ENCODE results near the gene KCNMA1. TPM values are rescaled to one million over a fixed set of nuclear protein-coding genes. Genes with fewer than 3 reads are reported as not detected.

KCNMA1 gene
- total RNA-seq, 3 donors from 2014 or later (not counting 1 experiment from before 2014, with no cell fraction given), result 0.40 to 1.8 (median 0.63) TPM

DNA sequence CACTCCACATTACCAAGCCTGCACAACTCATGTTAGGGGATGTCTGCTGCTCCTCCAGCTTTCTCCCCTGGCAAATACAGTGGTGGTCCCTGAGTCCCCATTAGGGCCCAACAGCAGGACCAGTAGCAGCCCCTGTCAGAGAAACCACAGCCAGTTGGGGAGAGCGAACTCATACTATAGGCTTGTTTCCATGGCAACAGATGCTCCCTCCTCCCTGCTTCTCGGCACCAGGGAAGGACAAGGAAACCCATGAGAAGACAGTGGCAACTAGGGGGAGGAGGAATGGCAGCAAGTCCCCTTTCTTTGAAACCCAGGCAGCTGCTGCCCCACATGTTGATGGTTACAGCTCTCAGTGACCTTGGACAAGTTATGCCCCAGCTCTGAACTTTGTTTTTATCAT is 326.4 kb downstream of the KCNMA1 start:
- Histone ChIP-seq H3K36me3 (ENCODE audit: control insufficient read depth, insufficient read depth, low read length) (no peaks in the 10 kb centered on the region), H3K4me1 (ENCODE audit: control insufficient read depth, insufficient read depth, low read length) (no peaks in the 10 kb centered on the region), H3K27ac (ENCODE audit: low read length) (no peak overlapping the region), H3K9me3 (ENCODE audit: control insufficient read depth, insufficient read depth, low read length) (no peaks in the 10 kb centered on the region), H3K27me3 (ENCODE audit: control insufficient read depth, insufficient read depth, low read length) (no peaks in the 10 kb centered on the region), H3K4me3 (ENCODE audit: low read length) (no peak overlapping the region)
- TF ChIP-seq CTCF (IDR thresholded peaks at IDR 0.05), result no peak
- DNase-seq, result no peak
- Mint-ChIP-seq H3K4me1 (no peaks in the 10 kb centered on the region), H3K27me3 (ENCODE audit: low read depth in 2 of 2) (peaks cover 9 to 23% of the 10 kb centered on the region in 2 donors), H3K9me3 (peaks cover 0 to 2% of the 10 kb centered on the region in 2 donors), H3K27ac (no peak overlapping the region), H3K36me3 (no peaks in the 10 kb centered on the region), H3K4me3 (no peak overlapping the region)
- intact Hi-C loops (cut with micrococcal nuclease), result no loop called here
- ATAC-seq, result no peak
- 46% methylated on average over 2 of the region's 2 CpGs for WGBS (ENCODE audit: insufficient coverage)

- TF ChIP-seq CTCF (IDR thresholded peaks at IDR 0.05), result no peak
- Histone ChIP-seq H3K27me3 (ENCODE audit: control insufficient read depth, insufficient read depth, low read length) (no peaks in the 10 kb centered on the region), H3K36me3 (ENCODE audit: control insufficient read depth, insufficient read depth, low read length) (no peaks in the 10 kb centered on the region), H3K4me3 (ENCODE audit: low read length) (no peak overlapping the region), H3K27ac (ENCODE audit: low read length) (no peak overlapping the region), H3K9me3 (ENCODE audit: control insufficient read depth, insufficient read depth, low read length) (no peaks in the 10 kb centered on the region), H3K4me1 (ENCODE audit: control insufficient read depth, insufficient read depth, low read length) (no peaks in the 10 kb centered on the region)
- ATAC-seq (no peak), DNase-seq (no peak)
- H3K27ac Mint-ChIP-seq, result no peak overlapping the region
- H3K4me3 Mint-ChIP-seq, result no peak overlapping the region
- intact Hi-C loops (cut with micrococcal nuclease), result no loop called here
- no peaks in the 10 kb centered on the region for H3K36me3 Mint-ChIP-seq
- 83% methylated on average over 5 of the region's 6 CpGs for WGBS (ENCODE audit: insufficient coverage)
- no peaks in the 10 kb centered on the region for H3K4me1 Mint-ChIP-seq
- peaks cover 0 to 2% of the 10 kb centered on the region in 2 donors for H3K9me3 Mint-ChIP-seq
- peaks cover 8 to 18% of the 10 kb centered on the region in 2 donors for H3K27me3 Mint-ChIP-seq (ENCODE audit: low read depth in 2 of 2)
These were observed 327.2 kb downstream of the KCNMA1 start for GRCh38 chr10:77310288-77310840.

GRCh38 chr10:77309509-77309908 is 328.1 kb downstream of the KCNMA1 start:
- Histone ChIP-seq H3K27ac (ENCODE audit: low read length) (no peak overlapping the region), H3K36me3 (ENCODE audit: control insufficient read depth, insufficient read depth, low read length) (no peaks in the 10 kb centered on the region), H3K4me3 (ENCODE audit: low read length) (no peak overlapping the region), H3K4me1 (ENCODE audit: control insufficient read depth, insufficient read depth, low read length) (no peaks in the 10 kb centered on the region), H3K27me3 (ENCODE audit: control insufficient read depth, insufficient read depth, low read length) (no peaks in the 10 kb centered on the region), H3K9me3 (ENCODE audit: control insufficient read depth, insufficient read depth, low read length) (no peaks in the 10 kb centered on the region)
- peaks cover 0 to 2% of the 10 kb centered on the region in 2 donors for H3K9me3 Mint-ChIP-seq
- no peaks in the 10 kb centered on the region for H3K36me3 Mint-ChIP-seq
- H3K27ac Mint-ChIP-seq, result no peak overlapping the region
- intact Hi-C loops (cut with micrococcal nuclease), result no loop called here
- H3K27me3 Mint-ChIP-seq (ENCODE audit: low read depth in 2 of 2), result peaks cover 8 to 18% of the 10 kb centered on the region in 2 donors
- TF ChIP-seq CTCF (IDR thresholded peaks at IDR 0.05), result no peak
- 54% methylated on average over 1 of the region's 2 CpGs for WGBS (ENCODE audit: insufficient coverage)
- no peaks in the 10 kb centered on the region for H3K4me1 Mint-ChIP-seq
- no peak for ATAC-seq
- no peak overlapping the region for H3K4me3 Mint-ChIP-seq
- no peak for DNase-seq

- Histone ChIP-seq H3K27ac (ENCODE audit: low read length) (no peak overlapping the region), H3K36me3 (ENCODE audit: control insufficient read depth, insufficient read depth, low read length) (no peaks in the 10 kb centered on the region), H3K4me3 (ENCODE audit: low read length) (no peak overlapping the region), H3K9me3 (ENCODE audit: control insufficient read depth, insufficient read depth, low read length) (no peaks in the 10 kb centered on the region), H3K4me1 (ENCODE audit: control insufficient read depth, insufficient read depth, low read length) (no peaks in the 10 kb centered on the region), H3K27me3 (ENCODE audit: control insufficient read depth, insufficient read depth, low read length) (no peaks in the 10 kb centered on the region)
- H3K4me1 Mint-ChIP-seq, result no peaks in the 10 kb centered on the region
- intact Hi-C loops (cut with micrococcal nuclease), result no loop called here
- no peaks in the 10 kb centered on the region for H3K36me3 Mint-ChIP-seq
- peaks cover 8 to 16% of the 10 kb centered on the region in 2 donors for H3K27me3 Mint-ChIP-seq (ENCODE audit: low read depth in 2 of 2)
- peaks cover 0 to 2% of the 10 kb centered on the region in 2 donors for H3K9me3 Mint-ChIP-seq
- H3K27ac Mint-ChIP-seq, result no peak overlapping the region
- DNase-seq (no peak), ATAC-seq (no peak)
- WGBS (ENCODE audit: insufficient coverage), result 87% methylated on average over 5 of the region's 6 CpGs
- TF ChIP-seq CTCF (IDR thresholded peaks at IDR 0.05), result no peak
- no peak overlapping the region for H3K4me3 Mint-ChIP-seq
These were observed 328.5 kb downstream of the KCNMA1 start for GRCh38 chr10:77309092-77309491.
